Vagina (tissue), 2 donors: ENCODE data around the gene ATG3. TPM values are rescaled to one million over a fixed set of nuclear protein-coding genes. Genes with fewer than 3 reads are reported as not detected.

Experiments used
- DNase-seq, 2 donors: peaks; one replicate each; pipeline ENCODE4 v3.0.0-alpha.2; 2017; ENCODE audit errors: extremely low spot score in 2 of 2
- H3K27ac ChIP-seq: fragments of 200-600 bp; sonication (generic); one replicate; pipeline ENCODE4 v1.5.1; 2019
- H3K27me3 ChIP-seq: fragments of 200-600 bp; sonication (generic); one replicate; pipeline ENCODE4 v1.5.1; 2019
- H3K36me3 ChIP-seq, 2 donors: fragments of 200-600 bp; sonication (generic); one replicate each; pipeline ENCODE4 v1.5.1; 2017 to 2019
- H3K4me1 ChIP-seq: fragments of 200-600 bp; sonication (generic); one replicate; pipeline ENCODE4 v1.5.1; 2019
- H3K4me3 ChIP-seq, 2 donors: fragments of 200-600 bp; sonication (generic); 1 replicate in 1 of 2; 2 replicates in 1 of 2; pipeline ENCODE4 v1.5.1; 2016 to 2019
- H3K9me3 ChIP-seq: fragments of 200-600 bp; sonication (generic); one replicate; pipeline ENCODE4 v1.5.1; 2019
- POLR2A ChIP-seq, 2 donors: fragments of 450-650 bp; IDR thresholded peaks; one replicate each; pipeline ENCODE4 v1.6.1; 2017; ENCODE audit warnings: antibody characterized with exemption in 2 of 2, mild to moderate bottlenecking in 2 of 2, moderate library complexity in 2 of 2
- POLR2AphosphoS5 ChIP-seq, 2 donors: sonication (generic); formaldehyde crosslinking; IDR thresholded peaks; one replicate each; pipeline ENCODE4 v1.9.0; 2017; ENCODE audit warnings: antibody characterized with exemption in 2 of 2, mild to moderate bottlenecking in 2 of 2, low read depth in 1 of 2; ENCODE audit not compliant: insufficient read depth in 1 of 2
- intact Hi-C: fragments of 100-400 bp; cut with DNase I; formaldehyde crosslinking; loops from one replicate; pipeline ENCODE4 v1.15.1; 2023
- total RNA-seq: library from RNA; depleted of rRNA; stranded (reverse); fragments of >200 nt; gene quantifications from one replicate; pipeline ENCODE4 v1.2.3, GENCODE V29; 2016
- TF ChIP-seq, protein P1 (sequence below), 3 experiments: fragments of 450-650 bp in 2 of 3; fragments of 200-600 bp in 1 of 3; sonication (generic) in 1 of 3; IDR thresholded peaks; one replicate each; pipeline ENCODE4 v1.5.1; 2017 to 2019; ENCODE audit warnings: antibody characterized with exemption in 3 of 3, mild to moderate bottlenecking in 2 of 3, moderate library complexity in 2 of 3

ATG3 gene
- total RNA-seq, 1 donor from 2014 or later: 56.5 TPM

DNA sequence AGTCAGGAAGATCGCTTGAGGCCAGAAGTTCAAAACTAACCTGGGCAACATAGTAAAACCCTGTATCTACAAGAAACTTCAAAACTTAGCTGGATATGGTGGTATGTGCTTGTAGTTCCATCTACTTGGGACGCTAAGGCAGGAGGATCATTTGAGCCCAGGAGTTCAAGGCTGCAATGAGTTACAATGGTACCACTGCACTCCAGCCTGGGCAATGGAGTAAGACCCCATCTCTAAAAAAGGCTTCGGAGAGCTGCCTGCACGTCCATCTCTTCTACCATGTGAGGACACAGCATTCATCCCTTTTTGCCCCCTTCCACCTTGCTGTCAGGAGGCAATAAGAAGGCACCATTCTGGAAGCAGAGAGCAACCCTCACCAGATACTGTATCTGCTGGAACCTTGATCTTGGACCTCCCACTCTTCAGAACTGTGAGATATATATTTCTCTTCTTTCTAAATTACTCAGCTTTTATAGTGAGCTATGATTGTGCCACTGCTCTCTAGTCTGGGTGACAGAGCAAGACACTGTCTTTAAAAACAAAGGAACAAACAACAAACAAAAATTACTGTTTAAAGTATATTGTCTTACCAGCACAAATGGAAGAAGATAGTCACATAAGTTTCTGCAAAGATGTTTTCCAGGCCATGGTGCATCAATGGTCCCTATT is 58.3 kb downstream of the ATG3 start:
- Histone ChIP-seq H3K4me1 (no peaks in the 10 kb centered on the region), H3K4me3 (no peak overlapping the region), H3K36me3 (no peaks in the 10 kb centered on the region), H3K27me3 (no peaks in the 10 kb centered on the region), H3K9me3 (no peaks in the 10 kb centered on the region), H3K27ac (no peak overlapping the region)
- TF ChIP-seq POLR2AphosphoS5 (IDR thresholded peaks at IDR 0.05; ENCODE audit: insufficient read depth in 1 of 2, low read depth in 1 of 2) (no peak), POLR2A (IDR thresholded peaks at IDR 0.05) (no peak)
- TF ChIP-seq, protein P1, sequence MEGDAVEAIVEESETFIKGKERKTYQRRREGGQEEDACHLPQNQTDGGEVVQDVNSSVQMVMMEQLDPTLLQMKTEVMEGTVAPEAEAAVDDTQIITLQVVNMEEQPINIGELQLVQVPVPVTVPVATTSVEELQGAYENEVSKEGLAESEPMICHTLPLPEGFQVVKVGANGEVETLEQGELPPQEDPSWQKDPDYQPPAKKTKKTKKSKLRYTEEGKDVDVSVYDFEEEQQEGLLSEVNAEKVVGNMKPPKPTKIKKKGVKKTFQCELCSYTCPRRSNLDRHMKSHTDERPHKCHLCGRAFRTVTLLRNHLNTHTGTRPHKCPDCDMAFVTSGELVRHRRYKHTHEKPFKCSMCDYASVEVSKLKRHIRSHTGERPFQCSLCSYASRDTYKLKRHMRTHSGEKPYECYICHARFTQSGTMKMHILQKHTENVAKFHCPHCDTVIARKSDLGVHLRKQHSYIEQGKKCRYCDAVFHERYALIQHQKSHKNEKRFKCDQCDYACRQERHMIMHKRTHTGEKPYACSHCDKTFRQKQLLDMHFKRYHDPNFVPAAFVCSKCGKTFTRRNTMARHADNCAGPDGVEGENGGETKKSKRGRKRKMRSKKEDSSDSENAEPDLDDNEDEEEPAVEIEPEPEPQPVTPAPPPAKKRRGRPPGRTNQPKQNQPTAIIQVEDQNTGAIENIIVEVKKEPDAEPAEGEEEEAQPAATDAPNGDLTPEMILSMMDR (IDR thresholded peaks at IDR 0.05): no peak
- intact Hi-C loops: no loop called here
- no peak for DNase-seq

DNA sequence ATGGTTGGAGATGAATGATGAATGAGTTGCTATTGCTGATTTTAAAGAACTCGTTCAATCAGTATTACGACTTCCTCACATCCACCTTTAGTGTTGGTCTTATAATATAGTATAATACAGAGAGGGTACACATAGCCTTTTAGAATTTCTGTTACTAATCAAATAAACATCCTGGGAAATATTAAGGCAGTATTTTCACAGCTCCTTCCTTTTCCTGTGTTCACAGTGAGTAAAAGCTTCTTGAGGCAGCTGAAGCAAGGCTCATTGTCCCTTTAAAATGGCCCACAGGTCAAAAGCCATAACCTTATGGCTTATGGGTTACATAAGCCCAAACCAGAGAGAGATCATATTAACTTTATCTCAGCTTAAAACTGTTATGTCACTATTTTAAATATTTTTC is 61.1 kb downstream of the ATG3 start:
- H3K27me3 ChIP-seq: no peaks in the 10 kb centered on the region

DNA sequence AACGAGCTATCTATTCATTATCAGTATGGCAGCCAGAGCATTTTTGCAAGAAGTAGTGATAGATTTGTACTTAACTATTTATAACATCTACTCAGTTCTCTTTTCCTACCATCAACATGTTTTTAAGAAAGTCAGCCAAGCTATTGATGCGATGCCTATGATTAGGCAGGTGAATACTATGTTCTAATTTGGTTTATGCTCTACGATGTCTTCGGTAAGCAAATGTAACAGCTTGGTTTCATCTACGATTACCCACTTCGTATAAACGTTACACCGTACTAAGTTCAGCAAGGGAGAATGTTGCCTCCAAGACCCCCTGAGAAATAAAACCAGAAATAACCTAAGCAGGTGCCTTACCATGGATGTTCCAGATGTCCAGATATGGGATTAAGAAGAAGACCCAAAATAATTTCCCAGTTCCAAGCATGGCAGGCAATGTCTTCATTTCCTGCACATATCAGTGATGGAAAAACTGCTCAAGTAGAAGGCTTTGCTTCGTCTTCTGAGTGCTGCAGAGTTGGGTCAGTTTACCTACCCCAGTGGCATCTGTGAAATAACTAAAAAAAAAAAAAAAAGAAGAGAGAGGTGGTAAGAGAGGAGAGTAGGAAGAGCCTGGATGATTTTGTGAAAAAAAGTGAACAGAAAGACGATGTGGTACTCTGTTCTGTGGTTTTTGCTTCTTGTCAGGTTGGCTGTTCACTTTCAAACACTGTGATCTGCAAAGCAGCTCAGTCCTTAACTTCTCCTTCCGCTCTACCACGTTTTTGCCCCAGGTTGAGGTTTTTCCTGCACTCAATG is 62.6 kb downstream of the ATG3 start, which contains the start of gene BTLA:
Gene BTLA (minus strand): TSS at position 559 of the 798 bp plus-strand sequence. CDS start 114 bp downstream, at position 445.
- Histone ChIP-seq H3K27me3 (no peaks in the 10 kb centered on the region), H3K4me3 (no peak within 1 kb of the TSS), H3K27ac (no peak within 1 kb of the TSS), H3K36me3 (no peaks in the 10 kb centered on the region), H3K4me1 (no peaks in the 10 kb centered on the region), H3K9me3 (no peaks in the 10 kb centered on the region)
- TF ChIP-seq POLR2AphosphoS5 (IDR thresholded peaks at IDR 0.05; ENCODE audit: insufficient read depth in 1 of 2, low read depth in 1 of 2) (no peak), POLR2A (IDR thresholded peaks at IDR 0.05) (no peak)
- TF ChIP-seq, protein P1 (IDR thresholded peaks at IDR 0.05): no peak
- intact Hi-C loops: no loop called here
- DNase-seq: no peak

More for the DNA sequence above, 61.1 kb downstream of the ATG3 start:
- no peak for DNase-seq
- intact Hi-C loops: no loop called here
- Histone ChIP-seq H3K4me3 (no peak overlapping the region), H3K27ac (no peak overlapping the region), H3K36me3 (no peaks in the 10 kb centered on the region), H3K4me1 (no peaks in the 10 kb centered on the region), H3K9me3 (no peaks in the 10 kb centered on the region)
- no peak for TF ChIP-seq POLR2AphosphoS5 (IDR thresholded peaks at IDR 0.05; ENCODE audit: insufficient read depth in 1 of 2, low read depth in 1 of 2)
- TF ChIP-seq, protein P1 (IDR thresholded peaks at IDR 0.05): no peak
- no peak for TF ChIP-seq POLR2A (IDR thresholded peaks at IDR 0.05)

DNA sequence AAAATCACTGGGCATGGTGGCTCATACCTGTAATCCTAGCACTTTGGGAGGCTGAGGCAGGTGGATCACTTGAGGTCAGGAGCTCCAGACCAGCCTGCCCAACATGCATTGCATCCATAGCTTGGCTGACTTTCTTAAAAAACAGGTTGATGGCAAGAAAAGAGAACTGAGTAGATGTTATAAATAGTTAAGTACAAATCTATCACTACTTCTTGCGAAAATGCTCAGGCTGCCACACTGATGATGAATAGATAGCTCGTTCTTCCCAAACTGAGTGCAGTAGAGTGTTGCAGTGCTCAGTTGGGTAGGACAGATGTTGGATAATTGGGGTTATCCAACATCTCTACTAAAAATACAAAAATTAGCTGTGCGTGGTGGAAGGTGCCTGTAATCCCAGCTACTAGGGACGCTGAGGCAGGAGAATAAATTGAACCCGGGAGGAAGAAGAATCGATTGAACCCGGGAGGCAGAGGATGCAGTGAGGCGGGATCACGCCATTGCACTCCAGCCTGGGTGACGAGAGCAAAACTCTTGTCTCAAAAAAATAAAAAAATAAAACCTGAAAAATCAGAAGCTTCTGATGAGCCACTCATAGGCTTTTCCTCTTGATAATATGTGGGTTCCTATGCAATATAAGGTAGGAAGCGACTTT is 63.7 kb downstream of the ATG3 start:
- no peak for DNase-seq
- no peak overlapping the region for H3K4me3 ChIP-seq
- H3K27ac ChIP-seq: no peak overlapping the region
- intact Hi-C loops: no loop called here
- no peaks in the 10 kb centered on the region for H3K4me1 ChIP-seq
- no peaks in the 10 kb centered on the region for H3K27me3 ChIP-seq
- TF ChIP-seq POLR2AphosphoS5 (IDR thresholded peaks at IDR 0.05; ENCODE audit: insufficient read depth in 1 of 2, low read depth in 1 of 2) (no peak), POLR2A (IDR thresholded peaks at IDR 0.05) (no peak)
- TF ChIP-seq, protein P1 (IDR thresholded peaks at IDR 0.05): no peak
- H3K36me3 ChIP-seq: no peaks in the 10 kb centered on the region
- no peaks in the 10 kb centered on the region for H3K9me3 ChIP-seq
